Activated CD8-positive, alpha-beta memory T cell treated with anti-CD3 and anti-CD28 coated beads, Interleukin-2, amount 50 U/mL, for 1 hour (primary cell): ENCODE data around the gene RNF225.
"Not testable (repeated sequence)": the region's sequence is repeated elsewhere in the genome, so short reads cannot be mapped to it uniquely, and the experiment has no call there.

Experiments used
- DNase-seq: peaks from one replicate; pipeline ENCODE4 v3.0.0-alpha.2; 2020; ENCODE audit errors: extremely low read depth

Gene RNF225

DNA sequence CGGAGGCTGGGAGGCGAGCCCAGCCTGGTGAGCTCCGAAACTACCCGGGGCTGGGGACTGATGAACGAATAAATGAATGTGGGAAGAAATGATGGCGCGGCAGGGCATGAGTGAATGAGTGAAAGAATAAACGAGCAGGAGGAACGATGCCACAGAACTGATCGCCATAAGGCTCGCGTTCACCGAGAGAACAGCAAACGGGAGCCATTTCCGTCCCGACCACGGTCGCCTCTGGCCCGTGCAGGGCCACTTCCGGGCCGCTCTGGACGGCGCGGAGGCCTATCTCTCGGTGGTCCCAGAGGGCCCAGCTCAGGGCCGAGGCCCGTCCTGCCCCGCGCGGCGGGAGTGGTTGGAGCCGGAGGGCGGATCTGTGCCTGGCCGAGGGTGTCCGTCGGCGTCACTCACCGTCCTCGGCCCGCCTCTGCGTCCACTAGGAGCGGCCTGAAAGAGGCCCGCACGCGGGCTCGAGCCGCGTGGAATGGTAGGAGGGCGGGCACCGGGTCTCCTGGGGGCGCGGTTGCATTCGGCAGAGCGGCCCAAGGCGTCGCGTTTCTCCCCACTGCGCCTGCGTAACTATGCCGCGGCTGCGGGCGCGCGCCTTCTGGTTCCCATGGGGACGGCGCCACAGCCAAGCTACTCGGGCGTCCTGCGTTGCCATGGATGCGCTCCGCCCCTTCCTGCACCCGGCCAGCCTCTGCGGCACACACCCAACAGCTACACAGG, 33.0 kb upstream of the RNF225 start, which contains the start of gene ZNF497:
TSS of gene ZNF497 (minus strand) at position 480 of the 723 bp plus-strand sequence. CDS start 5,116 bp downstream, outside the sequence.
- DNase-seq, result peak; percentile 88

DNA sequence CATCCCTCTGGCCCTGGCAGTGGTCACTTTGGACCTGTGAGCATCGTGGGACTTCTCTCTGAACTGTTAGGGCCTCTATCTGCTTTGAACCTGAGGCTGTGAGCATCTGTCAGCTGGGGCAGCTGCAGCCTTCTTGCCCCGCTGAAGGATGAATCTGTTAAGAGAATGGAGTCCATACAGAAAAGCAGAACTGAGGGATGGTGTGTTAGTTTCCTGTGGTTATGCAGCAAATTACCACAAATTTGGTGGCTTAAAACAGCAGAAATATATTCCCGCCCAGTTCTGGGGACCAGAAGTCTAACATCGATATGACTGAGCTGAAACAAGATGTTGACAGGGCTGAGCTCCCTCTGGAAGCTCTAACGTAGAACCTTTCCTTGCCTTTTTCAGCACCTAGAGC, 31.3 kb upstream of the RNF225 start:
- no peak for DNase-seq

DNA sequence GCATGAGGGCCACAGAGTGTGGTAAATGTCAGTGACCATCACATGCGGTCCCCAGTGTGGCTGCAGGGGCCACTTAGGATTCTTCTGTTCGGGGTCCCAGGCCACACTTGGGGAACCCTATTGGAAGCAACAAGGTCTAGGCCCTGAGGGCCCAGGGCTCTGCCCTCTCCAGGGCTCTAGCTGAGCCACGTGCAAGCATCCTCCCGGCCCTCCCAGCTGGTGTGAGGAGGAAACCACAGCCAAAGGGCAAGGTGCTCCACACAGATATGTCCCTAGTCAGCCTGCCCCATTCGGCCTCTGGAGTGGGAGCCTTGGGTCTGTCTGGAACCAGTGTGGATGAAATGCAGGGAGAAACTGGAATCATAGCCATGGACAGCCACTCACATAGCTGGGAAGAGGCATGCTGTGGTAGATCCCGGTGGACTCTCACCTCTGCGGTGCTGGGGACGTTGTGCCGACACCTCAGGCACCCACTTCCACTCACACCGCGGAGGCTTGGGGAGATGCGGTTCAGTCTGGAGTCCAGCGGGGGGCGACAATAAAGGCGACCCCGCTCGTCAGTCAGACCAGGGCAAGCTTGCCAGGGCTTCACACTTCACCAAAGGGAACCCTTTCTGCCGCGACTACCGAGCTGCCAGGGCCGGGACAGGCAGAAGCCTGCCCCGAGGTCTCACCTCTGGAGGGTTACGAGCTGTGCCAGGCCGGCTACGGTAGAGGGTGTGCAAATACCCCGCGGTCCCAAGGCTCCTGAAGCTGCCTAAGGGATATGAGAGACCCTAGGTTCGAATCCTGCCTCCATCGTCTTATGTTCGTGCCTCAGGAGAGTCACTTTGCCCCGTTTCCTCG, 28.6 kb upstream of the RNF225 start:
- DNase-seq, result no peak

DNA sequence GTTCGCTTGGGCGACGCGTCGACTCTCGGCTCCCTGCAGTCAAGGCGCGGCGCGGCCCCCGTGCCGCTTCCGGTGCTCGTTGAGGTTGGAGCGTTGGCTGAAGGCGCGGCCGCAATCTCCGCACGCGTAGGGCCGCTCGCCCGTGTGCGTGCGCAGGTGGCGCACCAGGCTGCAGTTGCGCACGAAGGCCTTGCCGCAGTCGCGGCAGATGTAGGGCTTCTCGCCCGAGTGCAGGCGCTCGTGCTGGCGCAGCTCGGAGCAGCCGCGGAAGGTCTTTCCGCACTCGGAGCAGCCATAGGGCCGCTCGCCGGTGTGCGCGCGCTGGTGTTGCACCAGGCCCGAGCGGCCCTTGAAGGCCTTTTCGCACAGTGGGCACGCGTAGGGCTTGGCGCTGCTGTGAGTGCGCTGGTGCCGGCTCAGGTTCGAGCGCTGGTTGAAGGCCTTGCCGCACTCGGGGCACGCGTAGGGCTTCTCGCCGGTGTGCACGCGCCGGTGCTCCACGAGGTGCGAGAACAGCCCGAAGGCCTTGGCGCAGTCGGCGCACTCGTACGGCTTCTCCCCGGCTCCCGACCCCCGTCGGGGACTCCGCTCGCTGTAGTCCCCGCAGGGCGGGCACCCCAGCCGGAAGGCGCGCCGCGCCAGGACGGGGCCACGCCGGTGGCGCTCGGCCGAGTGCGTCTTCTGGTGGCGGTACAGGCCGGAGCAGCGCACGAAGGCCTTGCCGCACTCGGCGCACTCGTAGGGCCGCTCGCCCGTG, 27.6 kb upstream of the RNF225 start:
- no peak for DNase-seq

DNA sequence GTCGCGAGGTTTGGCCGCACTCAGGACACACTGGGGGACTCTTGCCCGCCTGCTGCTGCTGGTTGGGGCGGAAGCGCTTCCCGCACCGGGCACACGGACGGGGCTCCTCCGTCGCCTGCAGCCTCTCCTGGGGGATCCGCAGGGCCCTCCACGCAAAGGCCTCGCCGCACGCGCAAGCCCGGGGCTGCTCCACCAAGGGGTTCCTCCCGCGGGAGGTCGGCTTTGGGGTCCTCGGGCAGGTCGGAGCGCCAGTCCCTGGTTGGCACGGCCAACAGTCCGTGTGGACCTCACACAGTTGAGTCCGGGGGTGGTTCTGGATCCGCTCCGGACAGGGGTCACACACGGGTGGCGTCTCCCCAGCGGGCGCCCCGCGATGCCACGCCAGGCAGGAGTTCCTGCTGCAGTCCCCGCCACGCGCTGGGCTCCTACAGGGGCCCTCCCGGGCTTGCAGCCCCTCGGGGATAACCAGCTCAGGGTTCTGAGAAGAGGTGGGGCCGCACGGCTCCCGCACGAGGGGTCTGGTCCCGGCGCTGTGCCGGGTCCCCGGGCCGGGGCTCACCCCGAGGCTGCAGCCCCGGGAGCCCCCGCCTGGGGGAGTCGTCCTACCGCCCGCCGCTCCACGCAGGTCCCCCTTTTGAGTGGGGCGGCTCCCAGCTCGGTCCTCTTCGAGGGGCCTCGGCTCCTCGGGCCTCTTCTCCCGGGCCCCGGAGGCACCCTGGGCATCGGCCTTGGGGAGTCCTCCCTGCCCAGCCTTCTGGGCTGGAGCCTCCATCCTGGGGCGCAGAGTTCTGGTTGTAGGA, 26.7 kb upstream of the RNF225 start:
- DNase-seq, result no peak

DNA sequence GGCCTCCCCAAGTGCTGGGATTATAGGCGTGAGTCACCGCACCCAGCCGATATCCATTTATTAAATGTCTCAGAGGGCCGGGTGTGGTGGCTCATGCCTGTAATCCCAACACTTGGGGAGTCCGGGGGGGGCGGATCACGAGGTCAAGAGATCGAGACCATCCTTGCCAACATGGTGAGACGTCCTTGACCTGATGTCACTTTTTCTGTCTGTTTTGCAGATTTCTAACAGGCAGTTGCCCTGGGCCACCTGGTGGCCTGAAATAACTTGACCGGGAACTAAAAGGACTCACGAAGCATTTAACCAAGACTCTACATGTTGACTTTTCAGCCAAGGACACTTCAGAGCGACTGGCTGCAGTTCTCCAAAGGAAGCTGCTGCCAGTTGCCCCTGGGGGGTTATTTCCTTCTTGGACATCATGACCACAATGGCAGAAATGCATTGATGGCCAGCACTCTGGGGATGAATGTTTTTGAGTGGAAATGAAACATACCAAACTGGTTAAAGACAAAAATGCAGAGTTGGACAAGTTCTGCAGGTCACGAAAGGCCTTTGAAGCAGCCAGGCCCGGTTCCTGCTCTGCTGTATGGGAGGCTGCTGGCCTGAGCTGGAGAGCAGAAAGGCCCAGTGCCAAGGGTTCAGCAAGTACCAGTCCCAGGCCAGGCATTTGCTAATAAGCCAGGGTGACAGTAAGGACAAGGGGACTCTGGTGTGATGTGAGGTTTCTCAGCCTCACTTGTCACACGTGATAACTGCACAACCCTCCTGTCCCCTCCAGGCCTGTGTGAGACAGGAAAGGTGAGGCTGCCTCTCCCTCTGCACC, 22.9 kb upstream of the RNF225 start:
- DNase-seq, result no peak

DNA sequence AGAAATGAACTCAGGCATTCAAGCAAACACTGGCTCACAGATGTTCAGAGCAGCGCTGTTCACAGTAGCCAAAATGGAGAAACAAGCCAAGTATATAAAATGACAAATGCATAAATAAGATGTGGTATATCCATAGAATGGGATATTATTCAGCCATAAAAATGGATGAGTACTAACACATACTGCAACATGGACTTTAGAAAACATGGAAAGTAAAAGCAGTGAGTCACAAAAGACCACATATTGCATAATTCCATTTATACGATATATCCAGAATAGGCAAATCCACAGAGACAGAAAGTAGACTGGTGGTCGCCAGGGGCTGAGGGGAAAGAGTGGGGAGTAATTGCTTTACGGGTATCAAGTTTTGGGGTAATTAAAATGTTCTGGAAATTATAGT, 21.3 kb upstream of the RNF225 start:
- no peak for DNase-seq

DNA sequence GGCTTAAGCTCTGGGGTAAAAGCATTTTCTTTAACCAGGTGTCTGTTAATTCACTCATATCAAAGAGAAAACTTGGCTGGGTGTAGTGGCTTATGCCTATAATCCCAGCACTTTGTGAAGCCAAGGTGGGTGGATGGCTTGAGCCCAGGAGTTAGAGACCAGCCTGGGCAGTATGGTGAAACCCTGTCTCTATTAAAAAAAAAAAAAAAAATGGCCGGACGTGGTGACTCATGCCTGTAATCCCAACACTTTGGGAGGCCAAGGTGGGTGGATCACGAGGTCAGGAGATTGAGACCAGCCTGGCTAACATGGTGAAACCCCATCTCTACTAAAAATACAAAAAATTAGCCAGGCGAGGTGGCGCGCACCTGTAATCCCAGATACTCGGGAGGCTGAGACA, 18.7 kb upstream of the RNF225 start:
- not testable (repeated sequence) for DNase-seq

DNA sequence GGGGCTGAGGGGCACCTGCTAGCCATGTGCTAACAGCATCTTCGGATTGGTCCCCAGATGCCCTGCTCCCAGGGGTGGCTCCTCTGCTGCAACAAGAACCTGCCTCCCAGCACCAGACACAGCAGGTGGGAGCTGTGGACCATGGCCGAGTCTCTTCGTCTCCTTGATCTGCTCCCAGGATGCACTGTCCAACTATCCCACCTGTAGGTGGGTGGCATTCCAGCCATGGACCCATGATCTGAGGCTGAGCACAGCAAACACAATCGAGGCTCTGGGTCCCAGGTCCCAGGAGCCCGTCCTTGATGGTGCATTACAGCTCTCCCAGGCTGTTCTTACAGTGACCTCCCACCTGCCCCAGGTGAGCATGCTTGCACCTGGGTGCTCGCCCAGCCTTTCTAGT, 16.2 kb upstream of the RNF225 start:
- DNase-seq, result no peak

DNA sequence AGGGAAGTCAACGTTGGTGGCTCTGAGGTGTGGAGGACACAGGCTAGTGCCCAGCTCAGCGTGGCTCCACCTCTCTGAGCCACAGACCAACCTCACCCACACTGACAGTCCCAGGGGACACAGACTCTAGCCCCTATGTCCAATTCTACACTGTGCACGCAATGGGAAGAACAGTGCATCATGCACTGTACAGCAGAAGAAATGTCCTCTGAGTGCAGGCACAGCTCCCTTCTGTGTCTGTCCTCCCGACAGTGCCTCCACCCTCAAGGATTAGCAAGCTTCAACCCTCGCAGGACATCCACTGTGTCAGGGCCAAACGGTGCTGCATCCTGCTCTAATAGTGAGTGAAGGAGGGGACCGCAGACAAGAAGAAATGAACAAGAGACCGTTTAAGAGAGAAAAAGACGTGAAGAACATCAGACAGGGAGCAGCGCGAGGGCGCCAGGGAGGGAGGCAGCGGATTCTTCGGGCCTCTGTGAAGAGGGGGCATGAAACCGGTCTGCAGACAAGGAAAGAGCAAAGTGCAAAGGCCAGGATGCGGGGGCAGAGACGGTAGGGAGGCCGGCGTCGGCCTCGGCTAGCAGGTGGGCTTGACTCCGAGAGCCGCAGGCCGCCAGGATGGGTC, 15.3 kb upstream of the RNF225 start:
- DNase-seq, result no peak

DNA sequence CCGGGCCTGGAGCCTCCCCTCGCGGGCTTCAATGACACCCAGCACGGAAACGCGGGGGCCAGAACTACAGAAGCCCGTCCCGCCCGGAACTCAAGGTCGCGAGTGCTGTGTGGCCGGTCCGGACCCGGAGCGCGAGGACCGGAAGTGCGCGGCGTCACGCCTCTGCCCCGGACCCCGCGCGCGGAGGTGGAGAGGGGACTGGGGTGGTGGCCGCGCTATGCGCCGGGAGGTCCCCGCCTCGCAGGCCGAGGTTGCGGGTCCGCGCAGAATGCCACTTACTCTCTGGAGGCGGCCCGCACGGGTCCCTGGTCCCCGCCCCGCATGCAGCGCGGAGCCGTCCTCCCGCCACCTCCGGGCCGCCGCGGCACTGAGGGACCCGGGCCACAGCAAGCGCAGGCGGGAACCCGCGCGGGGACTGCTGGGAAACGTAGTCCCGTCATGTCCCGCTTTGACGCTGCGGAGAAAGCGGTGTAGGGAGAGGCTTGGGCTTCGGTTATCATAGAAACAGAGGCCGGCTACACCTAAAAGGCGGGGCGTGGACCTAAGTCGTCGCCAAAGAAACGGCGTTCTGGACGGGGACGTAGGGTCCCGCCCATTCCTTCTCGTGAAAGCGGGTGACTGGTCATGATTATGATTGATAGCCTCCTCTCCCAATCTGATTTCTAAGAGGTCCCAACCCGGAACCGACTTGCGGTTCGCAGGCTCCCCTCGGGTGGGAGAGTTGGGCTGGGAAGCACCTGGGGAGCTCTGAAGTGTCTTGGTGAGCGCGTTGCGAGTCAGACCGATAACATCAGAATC, 14.6 kb upstream of the RNF225 start, which contains the start of gene ZNF837:
TSS of gene ZNF837 (minus strand) at position 369 of the 798 bp plus-strand sequence. CDS start 11,698 bp downstream, outside the sequence.
- DNase-seq, result peak; percentile 98

DNA sequence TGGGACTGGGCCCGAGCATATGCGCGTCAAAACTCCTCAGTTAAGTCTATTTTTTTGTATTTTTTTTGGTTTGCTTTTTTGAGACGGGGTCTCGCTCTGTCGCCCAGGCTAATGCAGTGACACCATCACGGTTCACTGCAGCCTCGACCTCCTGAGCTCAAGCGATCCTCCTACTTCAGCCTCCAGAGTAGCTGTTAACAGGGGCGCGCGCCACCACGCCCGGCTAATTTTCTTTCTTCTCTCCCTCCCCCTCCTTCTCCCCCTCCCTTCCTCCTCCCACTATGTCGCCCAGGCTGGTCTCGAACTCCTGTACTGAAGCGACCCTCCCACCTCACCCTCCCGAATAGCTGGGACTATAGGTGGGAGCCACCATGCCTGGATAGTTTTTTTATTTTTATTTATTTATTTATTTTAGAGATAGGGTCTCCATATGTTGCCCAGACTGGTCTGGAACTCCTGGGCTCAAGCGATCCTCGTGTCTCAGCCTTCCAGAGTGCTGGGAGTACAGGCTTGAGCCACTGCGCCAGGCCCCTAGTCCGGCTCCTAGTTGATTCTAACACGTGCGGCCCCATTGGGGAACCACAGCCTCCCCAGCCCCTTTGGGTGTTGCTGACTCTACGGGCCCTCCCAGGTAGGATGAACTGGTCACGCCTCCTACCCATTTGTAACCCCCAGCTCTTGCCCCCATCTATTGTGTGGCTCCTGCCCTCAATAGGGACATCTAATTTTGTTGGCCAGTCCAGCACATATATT, 13.8 kb upstream of the RNF225 start:
- DNase-seq, result no peak

DNA sequence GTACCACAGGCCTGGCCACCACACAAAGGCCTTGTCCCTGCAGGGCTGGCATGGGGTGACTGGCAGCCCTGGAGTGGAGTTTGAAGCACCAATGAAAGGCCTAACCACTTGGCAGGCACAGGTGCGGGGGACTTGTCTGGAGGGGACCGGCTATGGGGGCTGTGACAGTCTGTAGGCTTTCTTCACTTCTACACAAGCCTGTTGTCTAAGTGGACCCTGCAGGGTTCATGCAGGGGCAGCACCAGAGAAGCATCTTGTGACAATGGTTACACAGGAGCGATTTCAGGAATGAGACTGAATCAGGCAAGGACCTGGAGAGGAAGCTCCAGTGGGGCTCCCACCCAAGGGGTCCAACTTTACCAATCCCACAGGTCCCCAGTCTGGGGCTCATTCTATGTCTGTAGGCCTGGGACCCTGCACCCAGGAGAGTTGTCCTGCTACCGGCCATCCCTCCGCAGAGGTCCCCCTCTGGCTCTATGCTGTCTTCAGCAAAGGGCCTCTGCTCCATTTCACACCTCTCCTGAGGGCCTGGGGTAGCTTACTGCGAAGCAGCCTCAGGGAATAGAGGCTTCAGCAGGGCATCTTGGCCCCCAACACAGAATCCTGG, 12.4 kb upstream of the RNF225 start:
- no peak for DNase-seq

DNA sequence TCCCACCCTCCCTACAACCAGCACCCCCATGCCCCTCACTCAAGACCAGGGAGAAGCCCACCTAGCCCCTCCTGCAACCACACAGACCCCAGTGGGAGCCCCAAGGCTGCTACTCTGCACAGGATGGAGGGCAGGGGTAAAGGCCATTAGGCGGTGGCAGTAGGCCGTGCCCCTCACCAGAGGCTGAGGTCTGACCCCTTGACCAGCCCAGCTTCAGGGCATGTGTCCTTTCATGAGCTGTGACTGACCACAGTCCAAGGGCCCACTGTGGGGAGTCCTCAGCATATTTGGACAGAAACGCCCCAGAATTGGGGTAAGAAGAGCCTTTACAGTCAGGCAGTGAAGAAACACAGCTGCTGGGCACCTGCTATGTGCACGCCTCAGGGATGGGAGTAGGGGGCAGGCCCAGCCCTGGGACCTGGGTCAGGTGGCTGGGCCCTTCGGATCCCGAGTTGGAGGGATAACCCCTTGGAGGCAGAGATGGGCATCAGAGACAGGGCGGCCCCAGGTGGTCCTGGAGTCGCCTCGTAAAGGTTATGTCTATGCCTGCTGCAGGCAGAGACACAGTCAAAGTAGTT, 10.1 kb upstream of the RNF225 start:
- DNase-seq, result no peak

DNA sequence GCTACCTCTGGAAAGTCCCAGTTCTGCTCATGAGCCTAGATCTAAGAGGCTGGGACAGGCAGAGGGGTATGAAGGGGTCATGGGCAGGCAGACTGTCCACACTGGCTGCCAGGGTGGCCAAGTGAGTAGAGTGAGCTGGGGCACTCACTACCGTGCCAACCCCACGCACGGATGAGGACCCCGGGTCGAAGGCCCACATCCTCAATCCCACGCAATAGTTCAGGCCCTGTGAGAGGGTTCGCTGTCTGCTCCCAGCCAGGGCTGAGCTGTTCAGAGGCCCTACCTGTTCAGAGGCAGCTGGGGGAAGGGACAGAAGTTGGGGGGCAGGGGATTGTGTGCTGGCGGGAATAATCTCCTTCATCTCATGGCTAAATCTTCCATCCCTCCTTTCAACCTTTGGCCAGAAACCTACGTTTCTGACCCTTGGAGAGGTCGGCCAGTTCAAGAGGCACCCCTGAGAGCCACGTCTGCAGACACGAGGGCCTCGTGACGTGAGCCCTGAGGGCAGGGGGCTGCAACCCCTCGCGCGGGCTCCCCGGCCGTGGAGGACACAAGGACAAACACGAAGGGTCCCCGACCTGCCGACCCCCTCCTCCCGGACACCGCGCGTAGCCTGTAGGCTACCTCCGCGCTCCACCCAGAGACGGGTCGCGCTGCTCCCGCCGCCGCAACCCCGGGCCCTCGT, 9.4 kb upstream of the RNF225 start:
- no peak for DNase-seq

DNA sequence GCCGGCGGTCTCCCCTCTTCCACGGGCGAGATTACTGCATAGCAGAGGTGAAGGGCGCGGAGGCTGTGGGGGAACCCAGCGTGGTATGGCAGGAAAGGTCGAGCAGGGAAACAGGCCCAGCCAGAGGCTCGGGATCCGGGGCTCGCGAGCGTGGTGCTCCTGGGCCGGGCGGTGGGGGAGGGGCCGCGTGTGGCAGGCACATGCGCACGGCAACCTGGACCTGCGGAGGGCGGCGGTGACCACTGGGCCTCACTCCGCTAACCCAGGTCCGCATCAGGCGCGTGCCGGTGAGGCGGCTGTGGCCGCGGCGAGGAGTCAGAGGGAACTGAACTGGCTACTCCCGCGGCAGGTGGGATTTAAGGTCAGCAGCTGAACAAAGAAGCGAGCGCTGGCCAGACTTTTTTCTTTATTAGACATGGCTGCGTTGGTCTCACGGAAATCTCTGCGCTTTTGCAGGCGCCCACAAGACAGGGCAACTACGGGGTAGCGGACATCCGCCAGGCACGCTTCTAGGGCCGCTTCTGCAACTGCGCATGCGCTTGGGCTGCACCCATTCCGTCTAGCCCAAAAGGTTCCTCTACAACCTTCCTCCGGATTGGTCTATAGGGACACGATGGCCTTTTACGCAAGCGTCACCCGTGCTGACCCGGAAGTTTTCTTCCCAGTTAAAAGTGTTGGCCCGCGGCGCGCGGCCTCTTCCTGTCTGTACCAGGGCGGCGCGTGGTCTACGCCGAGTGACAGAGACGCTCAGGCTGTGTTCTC, 8.7 kb upstream of the RNF225 start, which contains the start of gene RPS5:
TSS of gene RPS5 (plus strand) at position 694 of the 762 bp plus-strand sequence. CDS start 869 bp downstream, outside the sequence.
- peak; percentile 93 for DNase-seq
